GM20431 (cell line): ENCODE data around the gene CCDC3.
"Not testable (repeated sequence)": the region's sequence is repeated elsewhere in the genome, so short reads cannot be mapped to it uniquely, and the experiment has no call there.

Source experiments
- in situ Hi-C: fragments of 300-500 bp; cut with MseI, MboI; formaldehyde crosslinking; loops from one replicate; pipeline ENCODE4 v1.15.0; 2020; ENCODE audit warnings: low sequenced_read_pairs; ENCODE audit not compliant: unreplicated experiment

CCDC3 gene

GRCh38 chr10:12902135-12902572 is 99.4 kb downstream of the CCDC3 start:
- in situ Hi-C loops = loop anchor here (10.0 kb wide), 1 partner anchor 647 kb away; no protein-coding TSS in a partner anchor

- in situ Hi-C loops = no loop called here
Observed at GRCh38 chr10:12899546-12899945, 102.0 kb downstream of the CCDC3 start.

- in situ Hi-C loops = no loop called here
Observed at GRCh38 chr10:12898271-12898670, 103.2 kb downstream of the CCDC3 start.

GRCh38 chr10:12897278-12897677 is 104.2 kb downstream of the CCDC3 start:
- in situ Hi-C loops = no loop called here

GRCh38 chr10:12896251-12896650 is 105.3 kb downstream of the CCDC3 start:
- in situ Hi-C loops = no loop called here

- in situ Hi-C loops = no loop called here
Observed at GRCh38 chr10:12892924-12893323, 108.6 kb downstream of the CCDC3 start.

GRCh38 chr10:12890958-12891357 is 110.6 kb downstream of the CCDC3 start:
- in situ Hi-C loops = no loop called here

GRCh38 chr10:12888470-12888869 is 113.0 kb downstream of the CCDC3 start:
- in situ Hi-C loops = no loop called here

- in situ Hi-C loops = no loop called here
Observed at GRCh38 chr10:12887780-12888179, 113.7 kb downstream of the CCDC3 start.

GRCh38 chr10:12884851-12885250 is 116.7 kb downstream of the CCDC3 start:
- in situ Hi-C loops = no loop called here

- in situ Hi-C loops = no loop called here
Observed at GRCh38 chr10:12880423-12880822, 121.1 kb downstream of the CCDC3 start.

- in situ Hi-C loops = no loop called here
Observed at GRCh38 chr10:12877150-12877549, 124.4 kb downstream of the CCDC3 start.

GRCh38 chr10:12876266-12876665 is 125.2 kb downstream of the CCDC3 start:
- in situ Hi-C loops = no loop called here

GRCh38 chr10:12875100-12875499 is 126.4 kb downstream of the CCDC3 start:
- in situ Hi-C loops = no loop called here

GRCh38 chr10:12874501-12874900 is 127.0 kb downstream of the CCDC3 start:
- in situ Hi-C loops = no loop called here

GRCh38 chr10:12873172-12873571 is 128.3 kb downstream of the CCDC3 start:
- in situ Hi-C loops = no loop called here

- in situ Hi-C loops = no loop called here
Observed at GRCh38 chr10:12872577-12872976, 128.9 kb downstream of the CCDC3 start.

- in situ Hi-C loops = no loop called here
Observed at GRCh38 chr10:12869427-12869826, 132.1 kb downstream of the CCDC3 start.

- in situ Hi-C loops = no loop called here
Observed at GRCh38 chr10:12868229-12868628, 133.3 kb downstream of the CCDC3 start.

- in situ Hi-C loops = not testable (repeated sequence)
Observed at GRCh38 chr10:12865515-12865914, 136.0 kb downstream of the CCDC3 start.

- in situ Hi-C loops = no loop called here
Observed at GRCh38 chr10:12862459-12862858, 139.1 kb downstream of the CCDC3 start.

- in situ Hi-C loops = no loop called here
Observed at GRCh38 chr10:12854988-12855387, 146.5 kb downstream of the CCDC3 start.

- in situ Hi-C loops = no loop called here
Observed at GRCh38 chr10:12852687-12853086, 148.8 kb downstream of the CCDC3 start.
